Measurements from ENCODE around the gene KIAA0040.
A peak's percentile ranks its signal among the peaks of the same experiment; 100 is the strongest.

The KIAA0040 gene

DNA sequence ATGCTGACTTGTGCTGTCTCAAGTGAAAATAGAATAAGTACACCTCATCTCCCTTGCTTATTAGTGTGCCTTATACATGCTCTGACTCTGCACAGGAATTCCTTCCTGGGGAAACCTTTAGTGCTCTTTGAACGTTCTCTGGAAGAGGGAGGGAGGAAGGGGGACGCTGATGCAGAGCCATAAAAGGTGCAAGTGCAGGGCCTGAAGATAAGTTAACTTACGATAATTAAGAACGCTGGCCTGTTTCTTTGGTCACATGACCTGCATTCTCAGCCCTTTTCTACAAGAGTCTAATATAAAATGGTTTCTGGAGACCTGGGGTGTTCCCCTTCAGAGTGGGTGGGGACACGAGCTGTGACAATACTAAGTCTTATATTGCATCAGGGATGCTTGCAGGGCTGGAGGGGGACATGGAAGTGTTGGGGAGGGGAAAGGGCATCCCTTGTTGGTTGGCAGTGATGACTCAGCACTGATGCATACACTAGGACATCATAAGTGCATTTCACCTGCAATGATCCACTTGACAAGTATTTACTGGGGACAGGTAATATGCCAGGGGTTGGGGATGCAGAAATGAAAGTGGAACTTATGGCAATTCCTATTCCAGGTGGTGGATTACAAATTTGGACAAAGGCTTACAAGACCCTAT is 26.3 kb upstream of the KIAA0040 start:
- H3K9me3 ChIP-seq (ENCODE audit: control insufficient read depth, low read length): no peaks in the 10 kb centered on the region
- H3K4me1 ChIP-seq (ENCODE audit: control insufficient read depth, insufficient read depth, low read length, poor library complexity, severe bottlenecking): no peaks in the 10 kb centered on the region
- no peaks in the 10 kb centered on the region for H3K27me3 ChIP-seq (replicated peaks; ENCODE audit: control insufficient read depth, insufficient read depth, low read length, poor library complexity, severe bottlenecking)
- DNase-seq: no peak
- H3K27ac ChIP-seq (ENCODE audit: insufficient read depth, low read length, poor library complexity, severe bottlenecking): no peak overlapping the region
- no peak overlapping the region for H3K4me3 ChIP-seq (ENCODE audit: insufficient read depth, low read depth, low read length, poor library complexity, severe bottlenecking)
- no peaks in the 10 kb centered on the region for H3K36me3 ChIP-seq (ENCODE audit: control insufficient read depth, insufficient read depth, low read length)

DNA sequence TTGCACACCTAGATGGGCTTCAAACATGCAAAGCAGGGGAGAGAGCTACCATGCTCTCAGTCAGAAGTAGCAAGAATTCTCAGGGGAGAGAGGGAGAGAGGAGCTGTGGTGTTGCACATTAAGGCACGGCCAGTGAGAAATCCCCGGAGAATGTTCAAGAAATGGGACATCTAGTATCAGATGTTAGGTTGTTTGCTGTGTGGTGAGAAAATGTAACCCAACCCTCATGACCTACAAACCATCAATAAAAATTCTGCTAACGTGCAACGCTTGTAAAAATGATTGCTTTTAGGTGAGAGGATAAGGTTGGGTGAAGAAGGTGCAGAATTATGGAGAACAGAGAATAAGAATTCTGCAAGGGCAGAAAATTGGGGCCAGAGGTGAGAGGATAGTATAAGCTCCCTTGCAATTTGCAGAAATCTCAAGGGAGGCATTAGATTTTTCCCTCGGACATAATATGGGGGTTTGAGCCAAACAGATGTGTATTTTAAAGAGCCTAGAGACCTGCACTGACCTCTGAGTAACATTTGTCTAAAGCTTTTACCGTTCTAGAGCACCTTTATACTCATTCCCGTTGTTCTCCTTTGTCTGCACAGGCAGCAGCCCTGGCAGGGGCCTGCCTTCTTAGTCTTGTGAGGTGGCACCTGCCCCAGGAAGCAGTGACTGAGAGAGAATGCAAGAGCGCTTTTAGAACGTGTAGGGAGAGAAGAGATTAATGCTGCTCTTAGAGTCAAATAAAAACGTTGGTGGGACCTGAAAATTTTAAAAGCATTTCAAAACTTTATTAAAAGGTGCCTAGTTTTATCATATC is 25.4 kb upstream of the KIAA0040 start:
- Histone ChIP-seq H3K27me3 (replicated peaks; ENCODE audit: control insufficient read depth, insufficient read depth, low read length, poor library complexity, severe bottlenecking) (no peaks in the 10 kb centered on the region), H3K36me3 (ENCODE audit: control insufficient read depth, insufficient read depth, low read length) (no peaks in the 10 kb centered on the region), H3K27ac (ENCODE audit: insufficient read depth, low read length, poor library complexity, severe bottlenecking) (no peak overlapping the region), H3K9me3 (ENCODE audit: control insufficient read depth, low read length) (no peaks in the 10 kb centered on the region), H3K4me1 (ENCODE audit: control insufficient read depth, insufficient read depth, low read length, poor library complexity, severe bottlenecking) (no peaks in the 10 kb centered on the region), H3K4me3 (ENCODE audit: insufficient read depth, low read depth, low read length, poor library complexity, severe bottlenecking) (no peak overlapping the region)
- no peak for DNase-seq

DNA sequence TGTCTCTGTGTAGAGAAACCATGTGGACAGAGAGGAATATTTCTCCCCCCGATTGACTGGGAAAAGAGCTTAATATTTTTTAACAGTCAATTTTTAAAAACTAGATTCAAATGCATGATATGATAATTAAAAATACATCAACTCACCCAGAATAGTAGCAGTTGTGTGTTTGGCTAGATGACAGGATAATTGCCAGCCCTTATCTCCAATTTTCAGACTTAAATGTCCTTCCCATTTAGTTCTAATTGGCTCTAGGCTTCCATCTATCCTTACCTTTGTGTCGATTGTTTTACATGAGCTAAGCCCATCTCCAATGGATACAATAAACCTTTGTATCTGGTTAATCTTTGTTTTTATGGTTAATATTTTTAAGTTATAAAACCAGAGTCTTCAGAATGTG is 23.9 kb upstream of the KIAA0040 start:
- no peak overlapping the region for H3K27ac ChIP-seq (ENCODE audit: insufficient read depth, low read length, poor library complexity, severe bottlenecking)
- peaks cover 11% of the 10 kb centered on the region for H3K4me1 ChIP-seq (ENCODE audit: control insufficient read depth, insufficient read depth, low read length, poor library complexity, severe bottlenecking)
- no peaks in the 10 kb centered on the region for H3K36me3 ChIP-seq (ENCODE audit: control insufficient read depth, insufficient read depth, low read length)
- no peaks in the 10 kb centered on the region for H3K9me3 ChIP-seq (ENCODE audit: control insufficient read depth, low read length)
- no peak overlapping the region for H3K4me3 ChIP-seq (ENCODE audit: insufficient read depth, low read depth, low read length, poor library complexity, severe bottlenecking)
- no peaks in the 10 kb centered on the region for H3K27me3 ChIP-seq (replicated peaks; ENCODE audit: control insufficient read depth, insufficient read depth, low read length, poor library complexity, severe bottlenecking)
- DNase-seq: no peak

DNA sequence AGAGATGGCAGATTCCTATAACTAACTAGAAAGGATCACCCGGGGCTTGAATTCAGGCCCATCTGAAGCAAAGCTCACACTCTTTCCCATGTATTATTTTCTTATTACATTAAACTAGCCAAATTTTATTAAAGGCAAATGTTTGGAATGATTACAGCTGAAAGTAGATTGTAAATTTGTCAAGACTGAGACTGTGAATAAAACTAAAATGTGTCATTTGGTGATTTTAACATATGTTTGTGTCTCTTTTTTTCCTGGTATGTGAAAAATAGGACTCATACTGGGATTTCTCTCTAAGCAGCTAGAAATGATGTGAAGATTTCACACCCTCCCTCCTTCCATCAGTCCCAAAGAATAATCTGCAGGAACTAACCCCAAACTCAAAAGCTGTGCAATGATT is 19.1 kb upstream of the KIAA0040 start:
- no peaks in the 10 kb centered on the region for H3K27me3 ChIP-seq (replicated peaks; ENCODE audit: control insufficient read depth, insufficient read depth, low read length, poor library complexity, severe bottlenecking)
- no peak overlapping the region for H3K27ac ChIP-seq (ENCODE audit: insufficient read depth, low read length, poor library complexity, severe bottlenecking)
- peaks cover 46% of the 10 kb centered on the region for H3K4me1 ChIP-seq (ENCODE audit: control insufficient read depth, insufficient read depth, low read length, poor library complexity, severe bottlenecking)
- H3K36me3 ChIP-seq (ENCODE audit: control insufficient read depth, insufficient read depth, low read length): no peaks in the 10 kb centered on the region
- H3K9me3 ChIP-seq (ENCODE audit: control insufficient read depth, low read length): no peaks in the 10 kb centered on the region
- no peak overlapping the region for H3K4me3 ChIP-seq (ENCODE audit: insufficient read depth, low read depth, low read length, poor library complexity, severe bottlenecking)
- no peak for DNase-seq

DNA sequence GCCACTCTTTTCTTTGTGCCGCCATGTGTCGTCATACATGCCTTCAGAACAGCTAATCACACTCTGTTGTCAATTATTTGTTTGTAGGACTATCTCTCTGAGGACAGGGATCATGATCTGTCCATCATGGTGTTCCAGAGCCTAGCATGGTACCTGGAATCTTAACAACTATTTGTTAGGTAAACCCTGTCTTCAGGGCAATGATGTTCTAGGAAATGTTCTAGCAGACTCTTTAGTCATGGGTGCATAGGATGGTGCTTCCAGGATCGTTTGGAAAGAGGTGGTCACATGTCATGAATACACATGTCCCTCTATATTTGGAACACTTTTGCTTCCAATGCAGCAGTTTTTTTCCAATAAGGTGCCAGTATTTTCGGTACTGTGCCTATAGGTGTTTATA is 18.2 kb upstream of the KIAA0040 start:
- no peaks in the 10 kb centered on the region for H3K9me3 ChIP-seq (ENCODE audit: control insufficient read depth, low read length)
- H3K27ac ChIP-seq (ENCODE audit: insufficient read depth, low read length, poor library complexity, severe bottlenecking): peak overlapping the region; percentile 56
- no peaks in the 10 kb centered on the region for H3K27me3 ChIP-seq (replicated peaks; ENCODE audit: control insufficient read depth, insufficient read depth, low read length, poor library complexity, severe bottlenecking)
- H3K4me1 ChIP-seq (ENCODE audit: control insufficient read depth, insufficient read depth, low read length, poor library complexity, severe bottlenecking): peaks cover 46% of the 10 kb centered on the region
- H3K36me3 ChIP-seq (ENCODE audit: control insufficient read depth, insufficient read depth, low read length): no peaks in the 10 kb centered on the region
- no peak overlapping the region for H3K4me3 ChIP-seq (ENCODE audit: insufficient read depth, low read depth, low read length, poor library complexity, severe bottlenecking)
- DNase-seq: no peak

DNA sequence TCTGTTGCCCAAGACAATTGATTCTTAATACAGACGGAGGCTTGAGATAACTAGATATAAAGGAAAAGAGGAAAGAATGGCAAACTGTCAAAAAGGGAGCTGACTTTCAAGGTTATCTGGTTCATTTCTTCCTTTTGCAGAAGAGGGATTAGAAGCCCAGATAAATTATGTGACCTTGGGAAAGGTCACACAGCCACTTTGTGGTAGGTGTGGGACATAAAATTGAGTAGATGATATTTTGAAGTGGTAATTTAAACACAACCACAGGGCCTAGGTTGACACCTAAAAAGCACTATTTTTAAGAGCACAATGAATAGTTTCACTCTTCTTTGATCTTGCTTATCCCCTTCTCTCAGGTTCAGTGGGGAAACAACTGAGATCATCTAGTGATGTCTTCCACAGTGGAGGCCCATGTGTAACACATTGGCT is 16.9 kb upstream of the KIAA0040 start:
- Histone ChIP-seq H3K9me3 (ENCODE audit: control insufficient read depth, low read length) (no peaks in the 10 kb centered on the region), H3K4me1 (ENCODE audit: control insufficient read depth, insufficient read depth, low read length, poor library complexity, severe bottlenecking) (peaks cover 46% of the 10 kb centered on the region), H3K27ac (ENCODE audit: insufficient read depth, low read length, poor library complexity, severe bottlenecking) (peak overlapping the region; percentile 56), H3K4me3 (ENCODE audit: insufficient read depth, low read depth, low read length, poor library complexity, severe bottlenecking) (peak overlapping the region; percentile 38), H3K27me3 (replicated peaks; ENCODE audit: control insufficient read depth, insufficient read depth, low read length, poor library complexity, severe bottlenecking) (no peaks in the 10 kb centered on the region), H3K36me3 (ENCODE audit: control insufficient read depth, insufficient read depth, low read length) (no peaks in the 10 kb centered on the region)
- DNase-seq: no peak

DNA sequence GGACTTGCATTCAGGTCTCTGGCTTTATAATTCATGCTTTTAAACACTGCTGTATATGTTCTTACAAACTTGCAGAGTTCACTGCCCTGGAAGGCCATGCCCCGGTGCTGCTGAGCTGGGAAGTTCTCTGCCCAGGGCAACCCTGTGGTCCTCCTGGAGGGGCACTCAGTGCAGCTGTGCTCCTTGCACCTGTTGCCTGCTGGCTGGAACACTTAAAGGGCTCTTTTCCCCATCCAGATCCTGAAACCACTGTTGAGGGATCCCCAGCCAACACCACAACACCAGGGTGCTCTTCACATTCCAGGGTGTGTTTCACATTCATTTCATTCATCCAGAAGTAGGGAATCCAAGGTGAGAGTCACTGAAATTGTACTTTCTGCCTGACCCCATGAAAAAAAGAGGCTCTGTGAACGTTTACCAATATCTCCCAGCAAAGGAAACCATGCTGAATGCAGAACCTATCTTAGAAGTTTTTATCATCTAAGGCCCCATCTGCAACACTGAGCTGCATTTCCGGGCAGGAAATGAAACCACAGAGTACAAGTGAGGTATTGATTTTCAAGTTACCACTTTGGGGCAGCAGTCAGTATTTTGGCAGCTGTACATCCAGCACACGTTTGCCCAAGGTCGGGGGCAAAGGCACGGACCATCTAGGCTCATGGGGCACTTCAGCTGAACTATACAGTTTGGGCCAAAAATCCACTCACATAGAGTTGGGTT is 16.4 kb upstream of the KIAA0040 start:
- Histone ChIP-seq H3K4me1 (ENCODE audit: control insufficient read depth, insufficient read depth, low read length, poor library complexity, severe bottlenecking) (peaks cover 46% of the 10 kb centered on the region), H3K27me3 (replicated peaks; ENCODE audit: control insufficient read depth, insufficient read depth, low read length, poor library complexity, severe bottlenecking) (no peaks in the 10 kb centered on the region), H3K9me3 (ENCODE audit: control insufficient read depth, low read length) (no peaks in the 10 kb centered on the region), H3K4me3 (ENCODE audit: insufficient read depth, low read depth, low read length, poor library complexity, severe bottlenecking) (peak overlapping the region; percentile 38), H3K36me3 (ENCODE audit: control insufficient read depth, insufficient read depth, low read length) (no peaks in the 10 kb centered on the region), H3K27ac (ENCODE audit: insufficient read depth, low read length, poor library complexity, severe bottlenecking) (peak overlapping the region; percentile 56)
- peak; percentile 28 to 48 (median 47) for DNase-seq

DNA sequence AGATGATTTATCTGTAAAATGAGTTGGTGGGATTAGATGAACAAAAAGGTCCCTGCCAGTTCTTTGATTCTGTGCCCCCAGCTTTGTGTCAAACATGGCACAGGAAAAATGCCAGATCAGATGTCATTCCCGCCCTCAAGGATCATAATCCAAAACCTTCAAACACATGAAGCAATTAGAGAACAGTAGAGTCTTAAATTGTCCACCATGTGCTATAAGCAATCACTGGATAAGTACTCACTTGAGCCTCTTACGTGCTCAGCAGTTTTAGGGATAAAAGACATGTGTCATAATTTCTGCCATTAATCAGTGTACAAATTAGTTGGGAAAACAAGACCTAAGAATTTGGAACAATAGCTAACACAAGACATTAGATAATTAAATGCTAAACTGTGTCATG is 15.4 kb upstream of the KIAA0040 start:
- DNase-seq: no peak
- no peak overlapping the region for H3K27ac ChIP-seq (ENCODE audit: insufficient read depth, low read length, poor library complexity, severe bottlenecking)
- peaks cover 46% of the 10 kb centered on the region for H3K4me1 ChIP-seq (ENCODE audit: control insufficient read depth, insufficient read depth, low read length, poor library complexity, severe bottlenecking)
- no peaks in the 10 kb centered on the region for H3K9me3 ChIP-seq (ENCODE audit: control insufficient read depth, low read length)
- H3K36me3 ChIP-seq (ENCODE audit: control insufficient read depth, insufficient read depth, low read length): no peaks in the 10 kb centered on the region
- no peak overlapping the region for H3K4me3 ChIP-seq (ENCODE audit: insufficient read depth, low read depth, low read length, poor library complexity, severe bottlenecking)
- H3K27me3 ChIP-seq (replicated peaks; ENCODE audit: control insufficient read depth, insufficient read depth, low read length, poor library complexity, severe bottlenecking): no peaks in the 10 kb centered on the region

DNA sequence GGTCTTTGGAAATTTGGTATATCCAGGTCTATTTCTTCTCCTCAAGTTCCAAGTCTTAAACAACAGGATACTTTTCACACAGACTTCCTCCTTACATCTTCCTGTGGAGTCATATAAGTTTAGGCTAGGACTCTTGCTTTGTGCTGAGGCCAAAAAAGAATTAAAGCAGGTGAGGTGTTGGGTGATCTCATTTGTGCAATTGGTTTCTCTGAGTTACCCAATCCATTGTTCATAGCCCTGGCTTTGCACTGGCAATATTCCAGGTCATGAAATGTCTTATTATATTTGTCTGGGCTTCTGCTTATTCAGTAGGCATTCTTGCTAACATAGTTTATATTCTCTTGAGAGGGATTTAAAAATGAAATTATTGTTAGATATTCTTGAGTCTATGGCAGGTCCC is 14.1 kb upstream of the KIAA0040 start:
- Histone ChIP-seq H3K4me3 (ENCODE audit: insufficient read depth, low read depth, low read length, poor library complexity, severe bottlenecking) (no peak overlapping the region), H3K27me3 (replicated peaks; ENCODE audit: control insufficient read depth, insufficient read depth, low read length, poor library complexity, severe bottlenecking) (no peaks in the 10 kb centered on the region), H3K27ac (ENCODE audit: insufficient read depth, low read length, poor library complexity, severe bottlenecking) (no peak overlapping the region), H3K9me3 (ENCODE audit: control insufficient read depth, low read length) (no peaks in the 10 kb centered on the region), H3K4me1 (ENCODE audit: control insufficient read depth, insufficient read depth, low read length, poor library complexity, severe bottlenecking) (peaks cover 38% of the 10 kb centered on the region), H3K36me3 (ENCODE audit: control insufficient read depth, insufficient read depth, low read length) (no peaks in the 10 kb centered on the region)
- DNase-seq: no peak

DNA sequence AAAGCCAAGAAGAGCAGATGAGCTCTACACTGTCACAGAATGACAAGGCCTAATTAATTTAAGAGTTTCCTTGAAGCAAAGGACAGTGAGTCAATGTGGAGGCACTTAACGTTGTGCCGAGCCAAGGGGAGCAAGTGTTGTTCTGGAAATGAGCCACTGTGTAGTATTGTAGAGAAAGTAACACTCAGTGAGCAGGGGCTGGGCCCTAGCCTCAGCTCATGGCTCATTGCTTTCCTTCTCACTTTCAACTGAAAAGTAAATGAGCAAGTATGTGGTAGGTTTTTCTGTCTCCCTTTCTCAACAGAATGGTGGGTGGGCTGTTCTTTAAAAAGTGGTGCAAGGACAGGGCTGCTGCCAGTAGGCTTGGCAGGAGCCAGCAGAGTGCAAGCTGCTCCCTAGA is 11.8 kb upstream of the KIAA0040 start:
- Histone ChIP-seq H3K4me3 (ENCODE audit: insufficient read depth, low read depth, low read length, poor library complexity, severe bottlenecking) (no peak overlapping the region), H3K27me3 (replicated peaks; ENCODE audit: control insufficient read depth, insufficient read depth, low read length, poor library complexity, severe bottlenecking) (no peaks in the 10 kb centered on the region), H3K4me1 (ENCODE audit: control insufficient read depth, insufficient read depth, low read length, poor library complexity, severe bottlenecking) (peaks cover 14% of the 10 kb centered on the region), H3K27ac (ENCODE audit: insufficient read depth, low read length, poor library complexity, severe bottlenecking) (no peak overlapping the region), H3K9me3 (ENCODE audit: control insufficient read depth, low read length) (no peaks in the 10 kb centered on the region), H3K36me3 (ENCODE audit: control insufficient read depth, insufficient read depth, low read length) (no peaks in the 10 kb centered on the region)
- DNase-seq: no peak

Data from effector memory CD4-positive, alpha-beta T cell (primary cell).